HFF-Myc (cell line): ENCODE data around the gene F2.

Source experiments
- DNase-seq: peaks from one replicate; pipeline ENCODE4 v3.0.0-alpha.2; 2011; ENCODE audit warnings: low read depth; ENCODE audit errors: extremely low read depth
- H3K4me3 ChIP-seq: replicated peaks from 2 replicates; pipeline ENCODE4 v1.5.1; 2011; ENCODE audit warnings: low read depth, mild to moderate bottlenecking, control low read depth, low read length
- TF ChIP-seq, protein P1 (sequence below): IDR thresholded peaks from 2 replicates; pipeline ENCODE4 v1.5.1; 2012; ENCODE audit warnings: mild to moderate bottlenecking, low read depth, low read length, control low read depth; ENCODE audit errors: missing control alignments

The F2 gene

DNA sequence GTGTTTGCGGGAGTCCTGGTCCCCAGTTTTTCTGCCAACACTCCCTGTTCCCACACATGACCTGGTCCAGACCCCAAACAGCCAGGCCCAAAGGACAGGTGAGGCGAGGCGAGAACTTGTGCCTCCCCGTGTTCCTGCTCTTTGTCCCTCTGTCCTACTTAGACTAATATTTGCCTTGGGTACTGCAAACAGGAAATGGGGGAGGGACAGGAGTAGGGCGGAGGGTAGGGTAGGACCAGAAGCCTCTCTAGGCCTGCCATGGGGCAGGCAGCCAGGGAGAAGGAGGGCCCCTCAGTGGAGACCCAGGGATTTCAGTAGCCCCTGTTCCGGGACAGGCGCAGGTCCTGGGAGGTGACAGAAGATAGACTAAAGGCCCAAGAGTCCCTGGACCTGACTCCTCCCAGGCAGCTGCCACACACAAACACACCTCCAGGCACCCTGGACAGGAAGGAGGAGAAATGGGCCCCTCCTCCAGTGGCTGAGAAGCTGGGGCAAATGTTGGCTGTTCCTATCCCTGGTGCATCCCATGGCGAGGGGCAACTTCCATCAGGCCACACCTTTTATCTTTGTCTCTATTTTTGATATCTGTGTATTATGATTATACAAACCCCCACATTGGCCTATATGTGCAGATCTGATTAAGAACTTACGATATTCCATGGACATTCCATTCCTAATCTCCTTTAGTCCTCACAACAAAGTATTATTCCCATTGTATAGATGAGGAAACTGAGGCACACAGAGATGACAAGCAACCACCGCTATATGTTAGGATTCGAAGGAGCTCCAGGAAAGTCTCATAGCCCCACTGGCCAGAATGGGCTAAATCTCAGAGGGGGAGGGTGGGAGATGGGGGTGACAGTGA is 626 bp upstream of the F2 start:
- TF ChIP-seq, protein P1, sequence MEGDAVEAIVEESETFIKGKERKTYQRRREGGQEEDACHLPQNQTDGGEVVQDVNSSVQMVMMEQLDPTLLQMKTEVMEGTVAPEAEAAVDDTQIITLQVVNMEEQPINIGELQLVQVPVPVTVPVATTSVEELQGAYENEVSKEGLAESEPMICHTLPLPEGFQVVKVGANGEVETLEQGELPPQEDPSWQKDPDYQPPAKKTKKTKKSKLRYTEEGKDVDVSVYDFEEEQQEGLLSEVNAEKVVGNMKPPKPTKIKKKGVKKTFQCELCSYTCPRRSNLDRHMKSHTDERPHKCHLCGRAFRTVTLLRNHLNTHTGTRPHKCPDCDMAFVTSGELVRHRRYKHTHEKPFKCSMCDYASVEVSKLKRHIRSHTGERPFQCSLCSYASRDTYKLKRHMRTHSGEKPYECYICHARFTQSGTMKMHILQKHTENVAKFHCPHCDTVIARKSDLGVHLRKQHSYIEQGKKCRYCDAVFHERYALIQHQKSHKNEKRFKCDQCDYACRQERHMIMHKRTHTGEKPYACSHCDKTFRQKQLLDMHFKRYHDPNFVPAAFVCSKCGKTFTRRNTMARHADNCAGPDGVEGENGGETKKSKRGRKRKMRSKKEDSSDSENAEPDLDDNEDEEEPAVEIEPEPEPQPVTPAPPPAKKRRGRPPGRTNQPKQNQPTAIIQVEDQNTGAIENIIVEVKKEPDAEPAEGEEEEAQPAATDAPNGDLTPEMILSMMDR: no peak
- no peak for DNase-seq
- no peak overlapping the region for H3K4me3 ChIP-seq

DNA sequence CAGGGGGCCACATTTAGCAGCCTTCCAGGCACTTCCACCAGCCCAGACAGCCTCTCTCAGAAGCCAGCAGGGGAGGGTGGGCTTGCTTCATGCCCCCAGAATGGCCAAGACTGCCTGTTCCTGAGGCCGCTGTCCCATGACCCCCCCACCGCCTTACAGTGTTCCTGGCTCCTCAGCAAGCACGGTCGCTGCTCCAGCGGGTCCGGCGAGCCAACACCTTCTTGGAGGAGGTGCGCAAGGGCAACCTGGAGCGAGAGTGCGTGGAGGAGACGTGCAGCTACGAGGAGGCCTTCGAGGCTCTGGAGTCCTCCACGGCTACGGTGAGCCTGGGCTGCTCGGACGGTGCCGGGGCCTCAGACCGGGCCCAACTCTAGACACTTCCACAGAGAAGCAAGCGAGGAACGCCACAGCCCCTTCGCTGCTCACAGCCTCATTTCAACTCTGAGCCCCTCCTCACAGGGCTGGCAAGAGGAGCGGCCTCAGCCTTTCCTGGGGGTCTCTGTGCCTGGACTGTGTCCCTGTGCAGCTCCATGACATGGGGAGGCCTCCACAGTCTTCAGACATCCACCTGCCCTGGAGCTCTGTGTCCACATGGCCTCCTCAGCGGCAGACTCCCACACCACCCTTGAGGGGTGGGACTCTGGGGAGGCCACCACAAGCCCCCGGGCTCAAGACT is 668 bp downstream of the F2 start:
- no peak overlapping the region for H3K4me3 ChIP-seq
- TF ChIP-seq, protein P1: no peak
- DNase-seq: no peak

DNA sequence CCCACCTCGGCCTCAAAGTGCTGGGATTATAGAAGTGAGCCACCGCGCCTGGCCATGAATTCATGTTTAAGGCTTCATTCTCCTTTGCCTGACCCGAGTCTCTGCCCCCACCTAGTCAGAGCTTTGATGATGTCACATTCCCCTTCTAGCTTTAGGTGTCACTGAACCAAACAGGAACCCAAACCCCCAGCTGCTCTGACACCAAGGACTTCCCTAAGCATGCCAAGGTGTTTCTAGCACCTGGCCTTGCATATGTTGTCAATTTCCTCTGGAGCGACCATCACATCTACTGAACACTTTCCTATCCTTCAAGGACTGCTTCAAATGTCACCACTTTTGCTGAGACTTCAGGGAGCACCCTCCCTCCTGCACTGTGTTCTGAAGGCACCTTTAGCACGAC is 2.3 kb downstream of the F2 start:
- no peak for DNase-seq
- no peak overlapping the region for H3K4me3 ChIP-seq
- TF ChIP-seq, protein P1: no peak

DNA sequence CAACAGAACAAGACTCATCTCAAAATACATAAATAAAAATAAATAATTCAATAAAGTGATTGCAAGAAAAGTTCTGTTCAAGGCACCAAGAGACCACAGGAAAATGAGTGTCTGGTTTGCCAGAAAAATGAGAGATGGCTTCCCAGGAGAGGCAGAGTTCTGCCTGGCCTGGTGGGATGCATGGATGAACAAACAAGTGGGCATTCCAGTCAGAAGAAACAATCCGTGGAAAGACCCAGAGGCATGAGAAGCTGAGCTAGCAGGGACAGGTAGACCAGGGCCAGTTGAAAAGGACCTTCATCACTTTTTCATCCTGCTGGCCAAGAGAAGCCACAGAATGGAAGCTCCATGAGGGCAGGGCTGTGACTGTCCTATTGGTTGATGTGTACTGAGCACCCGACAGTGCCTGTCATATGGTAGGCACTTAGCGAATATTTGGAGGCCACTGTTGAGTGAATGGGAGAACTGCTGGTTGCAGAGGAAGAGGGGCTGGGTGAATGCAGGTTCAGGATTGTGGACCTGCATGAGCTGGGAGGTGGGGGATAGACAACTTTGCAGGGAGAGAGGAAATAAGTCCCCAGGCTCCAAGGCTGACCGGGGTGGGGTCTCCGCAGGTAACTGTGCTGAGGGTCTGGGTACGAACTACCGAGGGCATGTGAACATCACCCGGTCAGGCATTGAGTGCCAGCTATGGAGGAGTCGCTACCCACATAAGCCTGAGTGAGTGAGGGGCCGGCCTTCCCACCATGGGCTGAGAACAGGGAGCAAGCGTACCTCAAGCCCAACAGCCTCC is 3.7 kb downstream of the F2 start:
- TF ChIP-seq, protein P1: no peak
- H3K4me3 ChIP-seq: no peak overlapping the region
- DNase-seq: no peak

DNA sequence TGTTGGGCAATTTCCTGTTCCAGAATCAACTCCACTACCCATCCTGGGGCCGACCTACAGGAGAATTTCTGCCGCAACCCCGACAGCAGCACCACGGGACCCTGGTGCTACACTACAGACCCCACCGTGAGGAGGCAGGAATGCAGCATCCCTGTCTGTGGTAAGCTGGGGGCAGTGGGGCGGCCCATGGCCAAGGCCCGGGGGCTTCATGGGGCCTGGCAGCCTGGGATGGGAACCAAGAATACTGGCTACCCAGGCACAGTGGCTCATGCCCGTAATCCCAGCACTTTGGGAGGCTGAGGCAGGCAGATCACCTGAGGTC is 4.3 kb downstream of the F2 start:
- TF ChIP-seq, protein P1: no peak
- DNase-seq: no peak
- no peak overlapping the region for H3K4me3 ChIP-seq

DNA sequence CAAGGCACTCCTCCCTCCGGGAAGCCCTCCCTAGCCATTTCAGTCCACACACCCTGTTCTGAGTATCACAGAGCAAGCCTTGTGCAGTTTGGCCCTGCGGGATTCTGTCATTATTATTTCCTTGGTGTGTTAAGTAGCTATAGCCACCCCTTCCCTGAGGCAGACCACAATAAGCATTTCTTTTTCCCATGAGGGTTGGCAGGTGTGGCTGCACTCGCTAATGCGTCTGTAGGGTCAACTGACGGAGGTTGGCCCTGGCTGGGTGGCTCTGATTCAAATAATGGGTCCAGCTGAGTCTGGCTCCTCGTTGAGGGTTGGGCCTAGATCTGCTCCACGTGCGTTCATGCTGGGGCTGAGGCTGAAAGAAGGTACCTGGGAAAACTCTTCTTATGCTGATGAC is 5.1 kb downstream of the F2 start:
- DNase-seq: no peak
- TF ChIP-seq, protein P1: no peak
- H3K4me3 ChIP-seq: no peak overlapping the region
